ENCODE data around the gene L2HGDH. TPM values are rescaled to one million over a fixed set of nuclear protein-coding genes. Genes with fewer than 3 reads are reported as not detected.
"Not testable (repeated sequence)": the region's sequence is repeated elsewhere in the genome, so short reads cannot be mapped to it uniquely, and the experiment has no call there.

Gene L2HGDH
- total and polyA plus RNA-seq, 2 experiments from 2014 or later = 5.8 to 9.7 TPM

- Histone ChIP-seq H3K9me2 (replicated peaks; ENCODE audit: insufficient read depth) (no peaks in the 10 kb centered on the region), H3K4me3 (no peak overlapping the region), H3K4me1 (ENCODE audit: insufficient read depth) (peaks cover 5% of the 10 kb centered on the region), H3K9me3 (ENCODE audit: low read depth) (no peaks in the 10 kb centered on the region), H3K79me2 (no peaks in the 10 kb centered on the region), H3K27ac (no peak overlapping the region), H3K36me3 (replicated peaks; ENCODE audit: insufficient read depth, low read depth) (no peaks in the 10 kb centered on the region), H2AFZ (no peak overlapping the region), H3K4me2 (no peak overlapping the region), H3K27me3 (no peaks in the 10 kb centered on the region), H4K20me1 (ENCODE audit: insufficient read depth, poor library complexity, severe bottlenecking) (no peaks in the 10 kb centered on the region)
- TF ChIP-seq EZH2 (IDR thresholded peaks at IDR 0.05; ENCODE audit: borderline replicate concordance) (no peak), EZH2phosphoT487 (IDR thresholded peaks at IDR 0.05; ENCODE audit: low read depth, severe bottlenecking, unreplicated experiment) (no peak), CTCF (IDR thresholded peaks at IDR 0.05; ENCODE audit: poor library complexity) (no peak)
- no peak for DNase-seq (ENCODE audit: low spot score)
- WGBS (ENCODE audit: low lambda C conversion rate, missing lambda C conversion rate) = 85% methylated on average over 5 of the region's 5 CpGs
These were observed 47.6 kb upstream of the L2HGDH start for GRCh38 chr14:50359631-50360030.

- no peaks in the 10 kb centered on the region for H4K20me1 ChIP-seq (ENCODE audit: insufficient read depth, poor library complexity, severe bottlenecking)
- TF ChIP-seq EZH2phosphoT487 (IDR thresholded peaks at IDR 0.05; ENCODE audit: low read depth, severe bottlenecking, unreplicated experiment) (no peak), CTCF (IDR thresholded peaks at IDR 0.05; ENCODE audit: poor library complexity) (no peak), EZH2 (IDR thresholded peaks at IDR 0.05; ENCODE audit: borderline replicate concordance) (no peak)
- H3K4me1 ChIP-seq (ENCODE audit: insufficient read depth) = no peaks in the 10 kb centered on the region
- WGBS (ENCODE audit: low lambda C conversion rate, missing lambda C conversion rate) = 88% methylated on average over 4 of the region's 4 CpGs
- H3K9me3 ChIP-seq (ENCODE audit: low read depth) = no peaks in the 10 kb centered on the region
- H3K27ac ChIP-seq = no peak overlapping the region
- no peaks in the 10 kb centered on the region for H3K36me3 ChIP-seq (replicated peaks; ENCODE audit: insufficient read depth, low read depth)
- H3K4me3 ChIP-seq = no peak overlapping the region
- H3K27me3 ChIP-seq = no peaks in the 10 kb centered on the region
- no peak overlapping the region for H3K4me2 ChIP-seq
- no peaks in the 10 kb centered on the region for H3K79me2 ChIP-seq
- H3K9me2 ChIP-seq (replicated peaks; ENCODE audit: insufficient read depth) = no peaks in the 10 kb centered on the region
- no peak overlapping the region for H2AFZ ChIP-seq
- DNase-seq (ENCODE audit: low spot score) = no peak
These were observed 45.8 kb upstream of the L2HGDH start for GRCh38 chr14:50357753-50358395.

- Histone ChIP-seq H3K79me2 (no peaks in the 10 kb centered on the region), H3K27me3 (no peaks in the 10 kb centered on the region), H3K36me3 (replicated peaks; ENCODE audit: insufficient read depth, low read depth) (no peaks in the 10 kb centered on the region), H3K9me2 (replicated peaks; ENCODE audit: insufficient read depth) (no peaks in the 10 kb centered on the region), H3K4me3 (no peak overlapping the region), H3K4me1 (ENCODE audit: insufficient read depth) (no peaks in the 10 kb centered on the region), H3K4me2 (no peak overlapping the region), H2AFZ (no peak overlapping the region), H3K9me3 (ENCODE audit: low read depth) (no peaks in the 10 kb centered on the region), H4K20me1 (ENCODE audit: insufficient read depth, poor library complexity, severe bottlenecking) (no peaks in the 10 kb centered on the region), H3K27ac (no peak overlapping the region)
- TF ChIP-seq EZH2 (IDR thresholded peaks at IDR 0.05; ENCODE audit: borderline replicate concordance) = no peak
- TF ChIP-seq CTCF (IDR thresholded peaks at IDR 0.05; ENCODE audit: poor library complexity) = no peak
- TF ChIP-seq EZH2phosphoT487 (IDR thresholded peaks at IDR 0.05; ENCODE audit: low read depth, severe bottlenecking, unreplicated experiment) = no peak
- DNase-seq (ENCODE audit: low spot score) = no peak
- WGBS (ENCODE audit: low lambda C conversion rate, missing lambda C conversion rate) = 93% methylated on average over 6 of the region's 6 CpGs
These were observed 45.1 kb upstream of the L2HGDH start for GRCh38 chr14:50357124-50357523.

- not testable (repeated sequence) for H2AFZ ChIP-seq; H3K27ac ChIP-seq; H4K20me1 ChIP-seq (ENCODE audit: insufficient read depth, poor library complexity, severe bottlenecking); DNase-seq (ENCODE audit: low spot score); H3K27me3 ChIP-seq; H3K9me2 ChIP-seq (replicated peaks; ENCODE audit: insufficient read depth); H3K4me2 ChIP-seq; H3K4me3 ChIP-seq; H3K9me3 ChIP-seq (ENCODE audit: low read depth); H3K79me2 ChIP-seq; H3K36me3 ChIP-seq (replicated peaks; ENCODE audit: insufficient read depth, low read depth); H3K4me1 ChIP-seq (ENCODE audit: insufficient read depth)
- 97% methylated on average over 3 of the region's 3 CpGs for WGBS (ENCODE audit: low lambda C conversion rate, missing lambda C conversion rate)
These were observed 44.3 kb upstream of the L2HGDH start for GRCh38 chr14:50356283-50356682.

All from hepatocyte (in vitro differentiated cells).